ENCODE results near the gene CCDC27.

DNA sequence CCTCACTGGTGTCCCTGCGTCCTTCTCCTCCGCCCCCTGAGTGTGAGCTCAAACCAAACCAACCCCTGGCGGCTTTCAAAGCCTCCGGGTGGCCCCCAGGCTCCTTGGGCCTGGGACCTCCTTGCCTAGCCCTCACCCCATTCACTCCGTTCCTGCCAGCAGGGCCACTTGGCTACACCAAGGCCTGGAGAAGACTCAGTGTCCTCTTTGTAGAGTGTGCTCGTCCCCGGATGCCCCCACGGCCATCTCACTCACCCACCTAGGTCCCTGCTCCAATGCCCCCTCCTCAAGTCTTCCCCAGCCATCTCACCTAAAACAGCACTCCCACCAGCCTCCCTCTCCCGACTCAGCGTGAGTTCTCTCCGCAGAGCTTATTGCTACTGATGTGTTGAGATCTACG lies 7.2 kb upstream of the CCDC27 start:
- TF ChIP-seq, protein P1, sequence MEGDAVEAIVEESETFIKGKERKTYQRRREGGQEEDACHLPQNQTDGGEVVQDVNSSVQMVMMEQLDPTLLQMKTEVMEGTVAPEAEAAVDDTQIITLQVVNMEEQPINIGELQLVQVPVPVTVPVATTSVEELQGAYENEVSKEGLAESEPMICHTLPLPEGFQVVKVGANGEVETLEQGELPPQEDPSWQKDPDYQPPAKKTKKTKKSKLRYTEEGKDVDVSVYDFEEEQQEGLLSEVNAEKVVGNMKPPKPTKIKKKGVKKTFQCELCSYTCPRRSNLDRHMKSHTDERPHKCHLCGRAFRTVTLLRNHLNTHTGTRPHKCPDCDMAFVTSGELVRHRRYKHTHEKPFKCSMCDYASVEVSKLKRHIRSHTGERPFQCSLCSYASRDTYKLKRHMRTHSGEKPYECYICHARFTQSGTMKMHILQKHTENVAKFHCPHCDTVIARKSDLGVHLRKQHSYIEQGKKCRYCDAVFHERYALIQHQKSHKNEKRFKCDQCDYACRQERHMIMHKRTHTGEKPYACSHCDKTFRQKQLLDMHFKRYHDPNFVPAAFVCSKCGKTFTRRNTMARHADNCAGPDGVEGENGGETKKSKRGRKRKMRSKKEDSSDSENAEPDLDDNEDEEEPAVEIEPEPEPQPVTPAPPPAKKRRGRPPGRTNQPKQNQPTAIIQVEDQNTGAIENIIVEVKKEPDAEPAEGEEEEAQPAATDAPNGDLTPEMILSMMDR (IDR thresholded peaks at IDR 0.05): no peak
- no peak for TF ChIP-seq EZH2 (IDR thresholded peaks at IDR 0.05)
- no peak for TF ChIP-seq EZH2phosphoT487 (IDR thresholded peaks at IDR 0.05)

All from neural progenitor cell (in vitro differentiated cells).